Panc1 (cell line): Measurements from ENCODE around the gene CNGB1. TPM values are rescaled to one million over a fixed set of nuclear protein-coding genes. Genes with fewer than 3 reads are reported as not detected.
A peak's percentile ranks its signal among the peaks of the same experiment; 100 is the strongest.

Source experiments
- ATAC-seq: fragments of 200-7000 bp; cut with Tn5 transposase; 2 replicates; pipeline ENCODE4 v1.9.1; 2020; ENCODE audit warnings: mild to moderate bottlenecking, moderate library complexity
- BruUV-seq: library from RNA; stranded (reverse); fragments of 400-500 nt; replicated peaks from 2 replicates; lab custom pipeline; 2021; lab: Mats Ljungman, UMichigan
- CTCF ChIA-PET: fragments of 300-600 bp; sonication (Branson Sonifier 250); formaldehyde crosslinking; loops from one replicate; lab custom pipeline; 2022; ENCODE audit warnings: antibody characterized with exemption; lab: Charles Lee
- POLR2A ChIA-PET: fragments of 300-600 bp; sonication (Branson Sonifier 250); formaldehyde crosslinking; loops from one replicate; lab custom pipeline; 2022; ENCODE audit warnings: antibody characterized with exemption; lab: Charles Lee
- DNase-seq: peaks from one replicate; pipeline ENCODE4 v3.0.0-alpha.2; 2010; ENCODE audit warnings: low read depth, low spot score
- H3K27ac ChIP-seq: 2 replicates; pipeline ENCODE4 v1.5.1; 2011; ENCODE audit warnings: mild to moderate bottlenecking, low read length, inconsistent platforms
- H3K27me3 ChIP-seq: fragments of 200-500 bp; sonication (Bioruptor generic); 2 replicates; pipeline ENCODE4 v1.6.0; 2014; ENCODE audit warnings: low read length, inconsistent platforms; ENCODE audit not compliant: control insufficient read depth, insufficient read depth
- H3K36me3 ChIP-seq: fragments of 200-500 bp; sonication (Bioruptor generic); 2 replicates; pipeline ENCODE4 v1.5.1; 2014; ENCODE audit warnings: inconsistent platforms, mild to moderate bottlenecking, low read length, moderate library complexity; ENCODE audit not compliant: control insufficient read depth, insufficient read depth
- H3K4me1 ChIP-seq: 2 replicates; pipeline ENCODE4 v1.5.1; 2011; ENCODE audit warnings: inconsistent platforms, mild to moderate bottlenecking, low read length, moderate library complexity; ENCODE audit not compliant: control insufficient read depth, insufficient read depth
- H3K4me3 ChIP-seq, 2 experiments: 2 replicates each; pipeline ENCODE4 v1.5.1; 2011 to 2012; ENCODE audit warnings: low read depth in 2 of 2, low read length in 2 of 2, mild to moderate bottlenecking in 2 of 2, inconsistent platforms in 1 of 2, moderate library complexity in 1 of 2
- H3K9me3 ChIP-seq: fragments of 200-500 bp; sonication (Bioruptor generic); 2 replicates; pipeline ENCODE4 v1.5.1; 2014; ENCODE audit warnings: low read depth, mild to moderate bottlenecking, inconsistent platforms, low read length, moderate library complexity; ENCODE audit not compliant: control insufficient read depth, insufficient read depth
- POLR2AphosphoS5 ChIP-seq: IDR thresholded peaks from 2 replicates; pipeline ENCODE4 v1.6.1; 2012; ENCODE audit warnings: mild to moderate bottlenecking, low read depth, low read length, moderate library complexity
- SIN3A ChIP-seq: IDR thresholded peaks from 2 replicates; pipeline ENCODE4 v1.6.1; 2012; ENCODE audit warnings: low read depth, mild to moderate bottlenecking, low read length, moderate library complexity, borderline replicate concordance; ENCODE audit not compliant: insufficient read depth
- TCF7L2 ChIP-seq: IDR thresholded peaks from 2 replicates; pipeline ENCODE4 v1.6.1; 2011; ENCODE audit warnings: mild to moderate bottlenecking, low read depth, low read length, inconsistent platforms
- in situ Hi-C: cut with HindIII; loops from 2 replicates; pipeline ENCODE4 v1.10.0; 2016; ENCODE audit warnings: low sequenced_read_pairs, low pct_unique_long_range_greater_than_20kb
- intact Hi-C: fragments of 100-400 bp; cut with micrococcal nuclease; formaldehyde crosslinking; loops from one replicate; pipeline ENCODE4 v1.10.0; 2022; ENCODE audit not compliant: unreplicated experiment
- total RNA-seq: library from RNA; stranded (reverse); gene quantifications from one replicate; pipeline ENCODE4 v1.2.1, GENCODE V29; 2021; ENCODE audit not compliant: unreplicated experiment
- TF ChIP-seq, protein P1 (sequence below), 2 experiments: IDR thresholded peaks; 2 replicates each; pipeline ENCODE4 v1.6.1; 2011 to 2012; ENCODE audit warnings: low read depth in 2 of 2, control low read depth in 1 of 2, low read length in 1 of 2, mild to moderate bottlenecking in 1 of 2, moderate library complexity in 1 of 2; ENCODE audit not compliant: insufficient read depth in 1 of 2
- TF ChIP-seq, protein P2 (sequence below): fragments of 450-650 bp; IDR thresholded peaks from 2 replicates; pipeline ENCODE4 v1.5.1; 2017; ENCODE audit warnings: mild to moderate bottlenecking

CNGB1 gene
- total RNA-seq, 1 experiment from 2014 or later, result not detected

DNA sequence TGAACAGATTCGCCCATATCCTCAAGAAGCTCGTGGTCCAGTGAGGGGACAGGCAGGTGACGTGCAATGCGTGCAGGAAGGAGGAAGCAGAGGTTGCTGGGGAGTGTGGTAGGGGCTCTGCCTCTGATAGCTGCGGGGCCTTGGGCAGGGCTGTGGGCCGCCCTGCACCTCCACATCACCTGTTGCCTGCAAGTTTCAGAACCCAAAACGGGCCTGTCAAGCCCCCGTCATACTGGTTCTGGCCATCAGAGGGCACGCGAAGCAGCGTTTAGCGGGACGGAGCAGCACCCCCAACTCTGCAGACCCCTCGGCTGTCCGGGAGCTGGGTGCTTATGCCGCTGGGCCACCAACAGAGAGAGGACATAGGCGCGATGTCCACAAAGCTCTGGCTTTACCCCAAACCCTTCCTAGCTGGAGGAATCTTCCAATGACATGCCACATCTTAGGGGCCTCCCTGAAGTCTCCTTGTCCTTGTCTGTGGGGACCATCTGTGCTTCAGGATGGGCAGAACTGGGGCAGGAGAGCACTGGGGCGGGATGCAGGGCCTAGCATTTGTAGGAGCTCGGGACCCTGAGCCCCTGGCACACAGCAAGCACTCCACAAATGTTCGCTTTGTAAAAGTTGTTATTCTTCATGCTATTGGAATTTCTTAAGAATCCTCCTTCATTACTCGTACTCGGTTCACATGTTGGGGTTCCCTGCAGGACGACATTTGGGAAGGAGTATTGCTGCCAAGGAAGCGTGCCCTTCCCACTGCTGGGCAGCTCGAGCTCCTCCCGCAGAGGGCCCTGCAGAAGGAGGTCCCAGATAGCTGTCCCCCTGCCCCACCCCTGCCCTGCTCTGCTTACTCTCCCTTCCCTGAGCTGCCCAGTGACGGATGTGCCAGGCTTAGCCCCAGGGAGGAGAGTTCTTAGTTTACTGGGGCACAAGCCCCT lies 64.3 kb downstream of the CNGB1 start:
- DNase-seq (no peak), ATAC-seq (peak; percentile 72)
- in situ Hi-C loops, result no loop called here
- no peaks in the 10 kb centered on the region for H3K9me3 ChIP-seq
- H3K27me3 ChIP-seq, result no peaks in the 10 kb centered on the region
- H3K4me1 ChIP-seq, result no peaks in the 10 kb centered on the region
- ChIA-PET POLR2A (interaction anchor here (0.8 kb wide), 1 partner anchor 357 kb away, joined by 4 read pairs; no protein-coding TSS in a partner anchor), CTCF (interaction anchor here (0.5 to 0.8 kb wide), 2 partner anchors 9 to 53 kb away, joined by 5 to 6 read pairs; no protein-coding TSS in a partner anchor)
- no peak overlapping the region for H3K27ac ChIP-seq
- H3K36me3 ChIP-seq, result no peaks in the 10 kb centered on the region
- no peak overlapping the region for H3K4me3 ChIP-seq
- TF ChIP-seq, protein P1, sequence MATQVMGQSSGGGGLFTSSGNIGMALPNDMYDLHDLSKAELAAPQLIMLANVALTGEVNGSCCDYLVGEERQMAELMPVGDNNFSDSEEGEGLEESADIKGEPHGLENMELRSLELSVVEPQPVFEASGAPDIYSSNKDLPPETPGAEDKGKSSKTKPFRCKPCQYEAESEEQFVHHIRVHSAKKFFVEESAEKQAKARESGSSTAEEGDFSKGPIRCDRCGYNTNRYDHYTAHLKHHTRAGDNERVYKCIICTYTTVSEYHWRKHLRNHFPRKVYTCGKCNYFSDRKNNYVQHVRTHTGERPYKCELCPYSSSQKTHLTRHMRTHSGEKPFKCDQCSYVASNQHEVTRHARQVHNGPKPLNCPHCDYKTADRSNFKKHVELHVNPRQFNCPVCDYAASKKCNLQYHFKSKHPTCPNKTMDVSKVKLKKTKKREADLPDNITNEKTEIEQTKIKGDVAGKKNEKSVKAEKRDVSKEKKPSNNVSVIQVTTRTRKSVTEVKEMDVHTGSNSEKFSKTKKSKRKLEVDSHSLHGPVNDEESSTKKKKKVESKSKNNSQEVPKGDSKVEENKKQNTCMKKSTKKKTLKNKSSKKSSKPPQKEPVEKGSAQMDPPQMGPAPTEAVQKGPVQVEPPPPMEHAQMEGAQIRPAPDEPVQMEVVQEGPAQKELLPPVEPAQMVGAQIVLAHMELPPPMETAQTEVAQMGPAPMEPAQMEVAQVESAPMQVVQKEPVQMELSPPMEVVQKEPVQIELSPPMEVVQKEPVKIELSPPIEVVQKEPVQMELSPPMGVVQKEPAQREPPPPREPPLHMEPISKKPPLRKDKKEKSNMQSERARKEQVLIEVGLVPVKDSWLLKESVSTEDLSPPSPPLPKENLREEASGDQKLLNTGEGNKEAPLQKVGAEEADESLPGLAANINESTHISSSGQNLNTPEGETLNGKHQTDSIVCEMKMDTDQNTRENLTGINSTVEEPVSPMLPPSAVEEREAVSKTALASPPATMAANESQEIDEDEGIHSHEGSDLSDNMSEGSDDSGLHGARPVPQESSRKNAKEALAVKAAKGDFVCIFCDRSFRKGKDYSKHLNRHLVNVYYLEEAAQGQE (IDR thresholded peaks at IDR 0.05; ENCODE audit: insufficient read depth in 1 of 2, low read depth in 2 of 2, low read length in 1 of 2), result no peak
- TF ChIP-seq, protein P2, sequence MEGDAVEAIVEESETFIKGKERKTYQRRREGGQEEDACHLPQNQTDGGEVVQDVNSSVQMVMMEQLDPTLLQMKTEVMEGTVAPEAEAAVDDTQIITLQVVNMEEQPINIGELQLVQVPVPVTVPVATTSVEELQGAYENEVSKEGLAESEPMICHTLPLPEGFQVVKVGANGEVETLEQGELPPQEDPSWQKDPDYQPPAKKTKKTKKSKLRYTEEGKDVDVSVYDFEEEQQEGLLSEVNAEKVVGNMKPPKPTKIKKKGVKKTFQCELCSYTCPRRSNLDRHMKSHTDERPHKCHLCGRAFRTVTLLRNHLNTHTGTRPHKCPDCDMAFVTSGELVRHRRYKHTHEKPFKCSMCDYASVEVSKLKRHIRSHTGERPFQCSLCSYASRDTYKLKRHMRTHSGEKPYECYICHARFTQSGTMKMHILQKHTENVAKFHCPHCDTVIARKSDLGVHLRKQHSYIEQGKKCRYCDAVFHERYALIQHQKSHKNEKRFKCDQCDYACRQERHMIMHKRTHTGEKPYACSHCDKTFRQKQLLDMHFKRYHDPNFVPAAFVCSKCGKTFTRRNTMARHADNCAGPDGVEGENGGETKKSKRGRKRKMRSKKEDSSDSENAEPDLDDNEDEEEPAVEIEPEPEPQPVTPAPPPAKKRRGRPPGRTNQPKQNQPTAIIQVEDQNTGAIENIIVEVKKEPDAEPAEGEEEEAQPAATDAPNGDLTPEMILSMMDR, result peak; percentile 66
- BruUV-seq, result no TSS peak
- intact Hi-C loops, result no loop called here

DNA sequence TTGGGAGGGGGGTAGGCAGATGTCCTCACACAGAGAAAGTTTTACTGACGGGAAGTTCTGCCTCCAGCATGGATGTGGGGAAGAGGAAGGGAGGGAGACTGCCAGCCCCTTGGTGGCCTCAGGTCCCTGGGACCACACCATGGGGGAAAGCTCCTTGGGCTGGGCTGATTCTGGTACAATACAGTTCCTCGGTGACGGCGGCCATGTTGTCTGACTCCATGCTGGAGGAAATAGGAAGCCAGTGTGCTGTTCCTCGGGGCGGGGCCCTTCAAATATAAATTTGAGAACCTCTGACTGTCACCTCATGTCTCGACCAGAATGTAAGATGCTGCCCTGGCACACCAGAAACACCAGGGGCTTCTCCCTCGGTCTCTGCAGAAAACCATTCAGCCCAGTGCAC lies 66.8 kb downstream of the CNGB1 start:
- no peak overlapping the region for H3K4me3 ChIP-seq
- BruUV-seq, result no TSS peak
- H3K9me3 ChIP-seq, result no peaks in the 10 kb centered on the region
- no peaks in the 10 kb centered on the region for H3K36me3 ChIP-seq
- intact Hi-C loops (no loop called here), in situ Hi-C loops (no loop called here)
- no peak for ATAC-seq
- ChIA-PET POLR2A (no interaction called here), CTCF (no interaction called here)
- no peaks in the 10 kb centered on the region for H3K27me3 ChIP-seq
- H3K27ac ChIP-seq, result no peak overlapping the region
- DNase-seq, result no peak
- no peaks in the 10 kb centered on the region for H3K4me1 ChIP-seq
- TF ChIP-seq SIN3A (no peak), TCF7L2 (no peak), POLR2AphosphoS5 (no peak)
- TF ChIP-seq, protein P1 (IDR thresholded peaks at IDR 0.05; ENCODE audit: insufficient read depth in 1 of 2, low read depth in 2 of 2, low read length in 1 of 2), result no peak
- TF ChIP-seq, protein P2, result no peak
